HG03280 (cell line): ENCODE results near the gene CACNB2.

Source experiments
- ATAC-seq: cut with Tn5 transposase; IDR thresholded peaks from one replicate; pipeline ENCODE4 v1.9.1; 2021; ENCODE audit warnings: mild to moderate bottlenecking, moderate library complexity; ENCODE audit not compliant: unreplicated experiment

Gene CACNB2

GRCh38 chr10:18497806-18498369 is 357.7 kb downstream of the CACNB2 start:
- ATAC-seq = no peak

- ATAC-seq = no peak
These were observed 358.8 kb downstream of the CACNB2 start for GRCh38 chr10:18498998-18499397.

- no peak for ATAC-seq
These were observed 360.4 kb downstream of the CACNB2 start for GRCh38 chr10:18500576-18500975.

- ATAC-seq = peak; percentile 88
These were observed 361.0 kb downstream of the CACNB2 start for GRCh38 chr10:18501198-18501597.

GRCh38 chr10:18501629-18502028 is 361.4 kb downstream of the CACNB2 start:
- peak; percentile 19 for ATAC-seq

GRCh38 chr10:18504161-18504560 is 363.9 kb downstream of the CACNB2 start:
- ATAC-seq = no peak

GRCh38 chr10:18505456-18506118 is 365.4 kb downstream of the CACNB2 start:
- ATAC-seq = no peak

- ATAC-seq = no peak
These were observed 368.4 kb downstream of the CACNB2 start for GRCh38 chr10:18508587-18508986.

GRCh38 chr10:18514537-18514936 is 374.3 kb downstream of the CACNB2 start:
- ATAC-seq = no peak

GRCh38 chr10:18516851-18517250 is 376.6 kb downstream of the CACNB2 start:
- no peak for ATAC-seq

GRCh38 chr10:18523025-18523424 is 382.8 kb downstream of the CACNB2 start:
- ATAC-seq = no peak

- no peak for ATAC-seq
These were observed 383.6 kb downstream of the CACNB2 start for GRCh38 chr10:18523858-18524257.

- ATAC-seq = no peak
These were observed 387.5 kb downstream of the CACNB2 start for GRCh38 chr10:18527687-18528086.

GRCh38 chr10:18528292-18528691 is 388.1 kb downstream of the CACNB2 start:
- no peak for ATAC-seq

- no peak for ATAC-seq
These were observed 392.8 kb downstream of the CACNB2 start for GRCh38 chr10:18532881-18533535.

GRCh38 chr10:18533896-18534295 is 393.7 kb downstream of the CACNB2 start:
- ATAC-seq = no peak

- no peak for ATAC-seq
These were observed 399.1 kb downstream of the CACNB2 start for GRCh38 chr10:18539335-18539734.

- no peak for ATAC-seq
These were observed 400.0 kb downstream of the CACNB2 start for GRCh38 chr10:18540195-18540594.

- ATAC-seq = no peak
These were observed 402.6 kb downstream of the CACNB2 start for GRCh38 chr10:18542832-18543231.

GRCh38 chr10:18545621-18546305 is 405.5 kb downstream of the CACNB2 start:
- no peak for ATAC-seq

GRCh38 chr10:18549105-18549504 is 408.9 kb downstream of the CACNB2 start:
- ATAC-seq = no peak

- no peak for ATAC-seq
These were observed 411.2 kb downstream of the CACNB2 start for GRCh38 chr10:18551473-18551872.
